Stimulated activated CD8-positive, alpha-beta memory T cell treated with anti-CD3 and anti-CD28 coated beads, Interleukin-4, amount 100 ng/mL, for 1 hour (primary cell): ENCODE measurements around the gene ENO1.
"Not testable (repeated sequence)": the region's sequence is repeated elsewhere in the genome, so short reads cannot be mapped to it uniquely, and the experiment has no call there.

Experiments
- DNase-seq, 2 donors: peaks; one replicate each; pipeline ENCODE4 v3.0.0-alpha.2; 2020; ENCODE audit warnings: low read depth in 2 of 2, low spot score in 1 of 2

The ENO1 gene

DNA sequence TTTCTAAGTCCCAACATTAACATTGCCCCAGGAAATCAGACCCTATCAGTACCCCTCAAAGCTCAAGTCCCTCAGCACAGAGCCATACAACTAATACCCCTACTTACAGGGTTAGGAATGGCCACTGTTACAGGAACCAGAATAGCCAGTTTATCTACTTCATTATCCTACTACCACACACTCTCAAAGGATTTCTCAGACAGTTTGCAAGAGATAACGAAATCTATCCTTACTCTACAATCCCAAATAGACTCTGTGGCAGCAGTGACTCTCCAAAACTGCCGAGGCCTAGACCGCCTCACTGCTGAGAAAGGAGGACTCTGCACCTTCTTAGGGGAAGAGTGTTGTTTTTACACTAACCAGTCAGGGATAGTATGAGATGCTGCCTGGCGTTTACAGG is 19.0 kb upstream of the ENO1 start:
- not testable (repeated sequence) for DNase-seq

DNA sequence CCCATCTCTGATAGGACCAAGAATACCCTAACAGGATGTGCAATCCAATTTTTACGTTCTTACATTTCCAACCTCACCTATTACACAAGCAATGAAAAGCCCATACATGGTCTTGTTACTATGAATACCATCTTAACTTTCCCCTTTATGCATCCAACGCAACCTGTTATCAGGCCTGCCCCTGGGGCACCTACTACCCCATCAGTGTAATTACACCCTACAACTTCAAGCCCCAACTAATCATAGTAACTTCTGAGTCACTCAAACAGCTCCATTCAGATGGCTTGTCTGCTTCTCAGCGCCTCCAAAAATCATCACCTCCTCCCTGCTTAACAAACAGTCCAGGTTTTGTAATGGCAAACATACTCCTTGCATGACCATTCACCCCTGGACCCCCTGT is 18.3 kb upstream of the ENO1 start:
- DNase-seq, result not testable (repeated sequence)

DNA sequence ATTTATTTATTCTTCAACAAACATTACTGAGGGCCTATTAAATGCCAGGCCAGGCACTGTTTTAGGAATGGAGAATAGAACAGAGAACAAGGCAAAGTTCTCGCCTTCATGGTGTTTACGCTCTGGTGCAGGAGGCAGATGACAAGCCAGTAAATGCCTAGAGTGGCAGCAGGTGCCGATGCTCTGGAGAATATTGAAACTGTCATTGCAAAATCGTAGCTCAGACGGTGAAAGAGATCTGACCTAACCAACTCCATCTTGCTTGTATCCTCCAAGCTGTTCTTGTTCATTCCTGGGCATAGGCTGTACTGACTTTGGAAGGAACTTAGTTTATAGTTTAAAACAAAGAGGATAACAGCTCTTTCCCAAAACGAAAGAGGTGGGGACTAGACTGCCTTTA is 13.5 kb upstream of the ENO1 start:
- no peak for DNase-seq

DNA sequence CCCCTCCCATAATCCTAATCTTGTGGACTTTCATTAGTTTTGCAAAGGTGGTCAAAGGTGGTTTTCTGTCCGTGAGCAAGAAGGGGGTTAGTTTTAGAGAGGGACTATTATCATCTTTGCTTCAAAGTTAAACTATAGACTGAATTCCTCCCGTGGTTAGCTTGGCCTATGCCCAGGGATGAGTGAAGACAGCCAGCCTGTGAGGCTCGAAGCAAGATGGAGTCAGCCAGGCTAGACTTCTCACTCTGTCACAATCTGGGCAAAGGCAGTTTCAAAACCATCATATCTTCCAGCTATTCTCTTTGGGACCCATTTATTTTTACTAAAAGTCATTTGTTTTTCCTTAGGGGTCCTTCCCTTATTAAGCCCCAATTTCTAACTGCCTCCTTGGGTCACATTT is 12.9 kb upstream of the ENO1 start:
- no peak for DNase-seq

DNA sequence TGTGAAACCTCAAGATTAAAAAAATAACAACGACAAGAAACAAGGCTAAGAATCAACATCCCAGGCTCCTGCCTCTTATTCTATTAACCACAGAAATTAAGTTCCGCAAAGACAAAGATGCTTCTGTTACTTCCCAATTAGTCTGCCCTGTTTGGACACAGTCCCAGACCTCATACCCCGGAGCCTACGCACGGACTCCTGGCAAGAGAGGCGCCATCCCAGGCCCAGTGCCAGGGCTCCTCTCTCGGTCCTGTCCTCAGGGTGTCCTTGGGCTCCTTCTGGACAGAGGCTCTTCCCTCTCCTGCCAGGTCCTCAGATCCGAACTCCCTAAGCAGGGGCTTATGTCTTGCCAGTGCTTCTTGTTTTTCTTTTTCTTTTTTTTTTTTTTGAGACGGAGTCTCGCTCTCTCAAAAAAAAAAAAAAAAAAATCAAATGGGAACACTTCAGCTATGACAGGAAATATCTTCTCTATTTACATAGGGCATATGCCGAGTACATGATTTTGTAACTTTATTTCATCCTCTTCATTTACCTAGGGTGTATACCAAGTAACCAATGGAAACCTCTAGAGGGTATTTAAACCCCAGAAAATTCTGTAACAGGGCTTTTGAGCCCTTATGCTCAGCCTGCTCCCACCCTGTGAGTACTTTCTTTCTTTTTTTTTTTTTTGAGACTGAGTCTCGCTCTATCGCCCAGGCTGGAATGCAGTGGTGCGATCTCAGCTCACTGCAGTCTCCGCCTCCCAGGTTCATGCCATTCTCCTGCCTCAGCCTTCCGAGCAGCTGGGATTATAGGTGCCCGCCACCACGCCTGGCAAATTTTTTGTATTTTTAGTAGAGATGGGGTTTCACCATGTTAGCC is 11.7 kb upstream of the ENO1 start:
- DNase-seq, result no peak

DNA sequence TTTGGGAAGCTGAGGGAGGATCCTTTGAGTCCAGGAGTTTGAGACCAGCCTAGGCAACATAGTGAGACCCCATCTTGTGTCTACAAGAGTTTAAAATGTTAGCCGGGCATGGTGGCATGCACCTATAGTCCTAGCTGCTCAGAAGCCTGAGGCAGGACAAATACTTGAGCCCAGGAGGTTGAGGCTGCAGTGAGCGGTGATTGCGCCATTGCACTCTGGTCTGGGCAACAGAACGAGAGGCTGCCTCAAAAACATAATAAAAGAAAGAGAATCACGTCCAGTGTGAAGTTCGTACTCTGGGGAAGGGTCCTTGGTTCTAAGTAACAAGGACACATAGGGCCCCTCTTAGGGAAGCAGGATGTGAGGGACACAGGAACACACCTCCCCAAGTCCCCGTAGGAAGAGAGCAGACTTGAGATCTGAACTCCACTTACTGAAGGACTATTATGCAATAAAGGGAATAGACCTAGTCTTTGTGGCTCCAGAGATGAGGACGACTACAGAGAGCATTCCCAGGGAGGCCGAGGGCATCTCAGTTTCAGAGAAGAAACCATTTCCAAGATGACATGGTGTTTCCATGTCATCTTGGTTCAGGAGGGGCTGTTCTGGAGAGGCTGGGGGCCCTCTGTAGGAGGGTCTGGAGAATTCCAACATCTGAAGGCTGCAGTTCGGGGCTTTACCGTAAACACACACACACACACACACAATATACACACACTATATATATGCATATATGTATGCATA is 10.8 kb upstream of the ENO1 start:
- DNase-seq, result no peak

DNA sequence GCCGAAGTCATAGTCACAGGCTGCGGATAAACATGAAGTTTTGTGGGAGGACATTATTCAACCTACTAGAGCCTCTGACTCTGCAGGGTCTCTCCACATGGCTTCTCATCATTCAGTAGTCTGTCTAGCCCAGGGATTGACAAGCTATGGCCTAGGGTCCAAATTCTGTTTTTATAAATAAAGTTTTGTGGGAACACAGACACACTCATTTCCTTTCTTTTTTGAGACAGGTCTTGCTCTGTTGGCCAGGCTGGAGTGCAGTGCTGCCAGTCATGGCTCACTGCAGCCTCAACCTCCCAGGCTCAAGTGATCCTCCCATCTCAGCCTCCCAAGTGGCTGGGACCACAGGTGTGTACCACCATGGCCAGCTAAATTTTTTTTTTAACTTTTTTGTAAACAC is 8.1 kb upstream of the ENO1 start:
- no peak for DNase-seq

DNA sequence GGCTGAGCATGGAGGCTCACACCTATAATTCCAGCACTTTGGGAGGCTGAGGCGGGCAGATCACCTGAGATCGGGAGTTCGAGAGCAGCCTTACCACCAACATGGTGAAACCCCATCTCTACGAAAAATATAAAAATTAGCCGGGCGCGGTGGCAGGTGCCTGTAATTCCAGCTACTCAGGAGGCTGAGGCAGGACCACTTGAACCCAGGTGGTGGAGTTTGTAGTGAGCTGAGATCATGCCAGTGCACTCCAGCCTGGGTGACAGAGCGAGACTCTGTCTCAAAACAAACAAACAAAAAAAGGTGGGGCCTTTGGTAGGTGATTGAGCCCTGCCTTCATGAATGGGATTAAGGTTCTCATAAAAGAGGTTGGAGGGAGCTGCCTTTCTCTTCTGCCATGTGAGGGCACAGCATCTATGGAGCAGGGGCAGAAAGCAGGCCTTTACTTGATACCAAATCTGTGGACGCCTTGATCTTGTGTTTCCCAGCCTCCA is 7.6 kb upstream of the ENO1 start:
- DNase-seq, result not testable (repeated sequence)

DNA sequence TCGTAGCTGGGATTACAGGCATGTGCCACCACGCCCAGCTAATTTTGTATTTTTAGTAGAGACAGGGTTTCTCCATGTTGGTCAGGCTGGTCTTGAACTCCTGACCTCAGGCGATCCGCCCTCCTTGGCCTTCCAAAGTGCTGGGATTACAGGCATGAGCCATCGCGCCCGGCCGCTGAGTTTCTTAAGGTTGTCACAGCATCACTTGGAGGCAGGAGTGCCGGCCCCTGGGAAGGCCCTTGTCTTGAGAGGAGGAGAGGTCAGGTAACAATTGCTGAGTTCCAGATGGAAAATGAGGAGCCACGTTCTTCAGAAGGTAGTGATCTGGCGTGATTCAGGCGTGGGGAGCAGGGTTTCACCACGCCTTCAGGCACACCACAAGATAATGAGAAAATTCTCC is 5.6 kb upstream of the ENO1 start:
- DNase-seq, result not testable (repeated sequence)

DNA sequence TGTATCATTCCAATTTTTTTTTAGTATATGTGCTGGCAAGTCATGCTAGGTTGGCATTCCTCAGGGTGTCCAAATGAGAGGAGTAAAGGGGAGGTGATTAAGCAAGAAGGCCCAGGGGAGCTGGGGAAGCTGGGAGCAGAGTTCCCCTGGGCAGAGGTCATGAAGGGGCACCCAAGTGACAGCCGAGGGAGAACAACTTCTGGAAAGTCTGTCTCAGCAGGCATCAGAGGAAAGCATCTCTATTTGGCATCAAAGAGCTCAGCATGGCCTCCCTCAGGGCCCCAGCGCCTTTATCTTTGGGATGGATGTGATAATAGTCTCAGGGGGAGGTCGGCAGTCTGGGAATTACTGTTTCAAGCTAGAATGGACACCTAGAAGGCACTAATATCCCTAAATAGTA is 5.0 kb upstream of the ENO1 start:
- no peak for DNase-seq

DNA sequence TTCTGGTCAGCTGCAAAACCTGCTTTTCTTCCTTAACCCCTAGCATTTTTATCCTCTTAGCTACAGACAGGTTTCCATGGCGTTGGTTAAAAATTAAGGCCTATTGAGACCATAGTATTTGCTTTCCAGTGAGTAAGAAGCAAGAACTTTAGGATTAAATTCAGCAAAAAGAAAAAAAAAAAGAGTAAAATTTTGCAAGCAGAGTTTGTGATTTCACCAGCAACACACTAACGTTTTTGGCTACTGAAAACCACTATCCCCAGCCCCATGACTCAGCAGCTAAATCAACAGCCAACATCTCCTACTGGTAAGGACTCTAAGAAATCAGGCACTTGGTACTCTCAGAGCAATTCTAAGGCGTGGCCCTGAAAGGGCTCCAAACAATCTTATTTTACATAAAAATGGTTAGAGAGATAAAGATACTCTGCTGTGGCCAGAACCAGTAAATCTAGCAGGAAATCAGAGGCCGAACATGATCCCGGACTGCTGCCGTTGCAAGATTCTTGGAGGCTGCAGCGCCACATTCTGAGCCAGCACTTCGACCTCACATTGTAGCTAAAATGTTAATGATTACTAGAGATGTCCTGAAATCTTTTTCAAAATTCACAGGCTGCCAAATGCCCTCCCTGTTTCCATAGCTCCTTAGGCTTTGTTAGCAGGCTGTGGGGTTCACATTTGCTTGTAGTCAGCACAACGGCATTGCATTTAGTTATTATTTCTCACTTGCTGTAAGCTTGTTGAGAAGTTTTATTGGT is 1.6 kb upstream of the ENO1 start:
- DNase-seq, result no peak

DNA sequence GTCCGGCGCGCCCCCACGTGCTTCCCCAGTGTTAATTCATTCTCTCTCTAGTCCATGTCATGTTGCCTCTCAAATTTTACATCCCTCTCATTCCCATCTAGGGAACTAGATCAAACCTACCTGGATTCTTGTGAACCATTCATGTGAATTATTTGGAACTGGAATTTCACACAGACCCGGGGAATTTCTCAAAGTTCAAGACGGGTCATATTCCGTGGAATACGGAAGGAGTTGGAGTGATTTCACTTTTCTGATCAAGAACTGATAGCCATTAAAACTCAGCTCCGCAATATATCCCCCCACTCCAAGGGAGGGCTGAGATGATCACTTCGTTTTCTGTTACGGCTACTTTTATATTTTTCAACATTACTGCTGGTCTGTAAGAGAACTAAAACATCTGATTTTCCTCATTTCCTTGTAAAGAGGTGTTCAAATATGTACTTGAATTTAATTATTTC is 1.0 kb upstream of the ENO1 start:
- DNase-seq, result no peak

DNA sequence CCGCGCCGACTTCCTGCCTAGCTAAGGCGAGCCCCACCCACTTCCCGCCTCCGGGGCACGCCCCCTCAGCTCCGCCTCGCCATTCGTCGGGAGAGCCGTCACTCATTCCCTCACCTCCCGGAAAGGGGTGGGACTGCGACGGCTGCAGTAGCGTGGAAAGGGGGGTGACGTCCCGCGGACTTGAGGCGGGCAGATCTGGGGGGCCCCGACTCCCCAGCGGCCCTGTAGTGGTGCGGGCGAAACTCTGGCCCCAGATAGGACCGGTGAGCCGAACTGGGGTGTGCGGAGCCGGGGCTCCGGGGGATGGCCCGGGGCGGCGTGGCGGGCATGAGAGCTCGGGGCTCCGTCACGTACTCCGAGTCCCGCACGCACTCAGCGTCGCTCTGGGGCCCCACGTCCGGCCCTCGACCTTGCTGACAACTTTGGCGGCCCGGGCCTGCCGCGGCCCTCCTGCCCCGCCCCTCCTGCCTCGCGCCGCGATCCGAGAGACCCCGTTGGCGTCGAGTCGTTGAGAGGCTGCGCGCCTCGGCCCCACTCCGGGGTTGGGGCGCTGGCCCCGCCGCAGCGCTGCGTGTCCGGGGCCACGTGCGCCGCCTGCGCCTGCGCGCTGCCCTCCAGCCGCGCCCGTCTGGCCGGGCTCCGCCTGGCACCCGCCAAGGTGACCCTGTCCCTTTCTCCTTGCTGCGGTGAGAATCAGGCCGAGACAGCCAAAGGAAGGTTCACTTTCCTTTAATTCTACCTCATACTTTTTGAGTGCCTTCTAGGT is 395 bp upstream of the ENO1 start:
- DNase-seq, result peak; percentile 99

DNA sequence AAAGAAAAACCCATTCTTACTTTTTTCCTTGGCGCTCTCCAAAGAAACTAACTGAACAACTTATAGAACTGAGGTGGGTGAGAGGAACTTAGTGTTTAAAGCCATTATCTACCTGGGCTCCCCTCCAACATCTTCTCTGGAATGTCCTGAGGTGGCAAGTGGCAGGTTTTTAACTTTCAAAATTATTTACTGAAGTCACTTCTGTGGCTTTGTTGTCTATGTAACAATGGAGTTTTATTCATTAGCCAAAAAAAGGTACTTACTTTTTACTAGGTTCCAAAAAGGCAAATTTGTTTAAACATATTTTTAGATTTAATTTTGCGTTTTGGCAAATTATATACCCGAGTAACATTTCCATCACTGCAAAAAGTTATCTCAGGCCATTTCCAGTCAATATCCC is 2.4 kb downstream of the ENO1 start:
- DNase-seq, result no peak

DNA sequence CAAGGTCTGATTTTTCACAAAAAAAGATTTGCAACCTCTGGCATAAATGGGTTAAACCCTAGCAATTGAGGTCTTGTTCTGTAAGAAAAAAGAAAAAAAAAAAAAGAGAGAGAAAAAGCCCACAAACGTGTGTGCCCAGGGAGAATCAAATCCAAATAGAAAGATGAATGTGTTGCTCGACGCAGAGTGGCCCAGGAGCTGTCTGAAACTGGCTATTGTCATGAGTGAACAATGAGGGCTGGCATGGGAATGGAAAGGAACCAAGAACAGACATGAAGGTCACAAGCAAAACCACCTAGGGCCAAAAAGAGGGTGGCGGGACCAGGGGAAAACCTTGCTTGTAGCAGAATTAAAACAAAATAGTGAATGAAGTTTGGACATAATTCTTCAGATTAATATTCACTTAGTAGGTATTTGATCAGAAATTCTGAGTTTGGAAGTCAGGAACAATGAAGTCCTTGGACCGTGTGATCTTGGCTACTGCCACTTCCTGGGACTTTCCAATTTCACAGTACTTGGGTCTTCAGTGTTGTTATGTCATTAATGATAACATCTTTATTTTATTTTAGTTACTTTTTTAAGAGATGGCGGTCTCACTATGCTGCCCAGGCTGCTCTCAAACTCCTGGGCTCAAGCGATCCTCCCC is 3.1 kb downstream of the ENO1 start:
- no peak for DNase-seq

DNA sequence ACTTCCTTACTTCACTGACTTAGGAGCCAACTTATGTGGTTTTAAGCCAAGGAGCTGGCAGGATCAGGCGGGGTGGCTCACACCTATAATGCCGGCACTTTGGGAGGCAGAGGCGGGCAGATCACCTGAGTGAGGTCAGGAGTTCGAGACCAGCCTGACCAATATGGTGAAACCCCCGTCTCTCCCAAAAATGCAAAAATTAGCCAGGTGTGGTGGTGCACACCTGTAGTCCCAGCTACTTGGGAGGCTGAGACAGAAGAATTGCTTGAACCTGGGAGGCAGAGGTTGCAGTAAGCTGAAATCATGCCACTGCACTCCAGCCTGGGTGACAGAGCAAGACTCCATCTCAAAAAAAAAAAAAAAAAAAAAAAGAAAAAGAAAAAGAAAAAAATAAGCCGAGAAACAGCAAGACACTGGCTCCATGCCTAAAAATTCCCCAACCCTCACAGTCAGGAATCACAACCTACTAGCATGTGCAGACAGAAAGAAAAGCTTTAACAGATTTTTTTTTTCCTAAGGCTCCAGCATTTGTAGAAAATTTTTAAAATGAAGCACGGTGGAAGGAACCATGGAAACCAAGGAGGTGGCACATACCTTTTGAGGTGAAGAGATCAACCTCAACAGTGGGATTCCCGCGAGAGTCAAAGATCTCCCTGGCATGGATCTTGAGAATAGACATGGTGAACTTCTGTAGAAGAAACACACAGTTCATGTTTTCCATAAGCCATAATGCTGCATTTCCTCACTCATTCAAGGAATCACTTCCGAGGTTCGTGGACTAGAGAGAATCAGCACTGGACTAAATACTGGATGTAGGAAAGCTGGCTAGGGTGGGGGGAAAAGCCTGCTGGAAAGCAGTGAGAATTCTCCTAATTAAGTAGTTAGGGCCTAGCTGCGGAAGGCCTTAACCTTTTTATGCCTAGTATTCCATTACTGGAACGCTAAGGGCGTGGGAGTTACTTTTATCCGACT is 4.0 kb downstream of the ENO1 start:
- no peak for DNase-seq

DNA sequence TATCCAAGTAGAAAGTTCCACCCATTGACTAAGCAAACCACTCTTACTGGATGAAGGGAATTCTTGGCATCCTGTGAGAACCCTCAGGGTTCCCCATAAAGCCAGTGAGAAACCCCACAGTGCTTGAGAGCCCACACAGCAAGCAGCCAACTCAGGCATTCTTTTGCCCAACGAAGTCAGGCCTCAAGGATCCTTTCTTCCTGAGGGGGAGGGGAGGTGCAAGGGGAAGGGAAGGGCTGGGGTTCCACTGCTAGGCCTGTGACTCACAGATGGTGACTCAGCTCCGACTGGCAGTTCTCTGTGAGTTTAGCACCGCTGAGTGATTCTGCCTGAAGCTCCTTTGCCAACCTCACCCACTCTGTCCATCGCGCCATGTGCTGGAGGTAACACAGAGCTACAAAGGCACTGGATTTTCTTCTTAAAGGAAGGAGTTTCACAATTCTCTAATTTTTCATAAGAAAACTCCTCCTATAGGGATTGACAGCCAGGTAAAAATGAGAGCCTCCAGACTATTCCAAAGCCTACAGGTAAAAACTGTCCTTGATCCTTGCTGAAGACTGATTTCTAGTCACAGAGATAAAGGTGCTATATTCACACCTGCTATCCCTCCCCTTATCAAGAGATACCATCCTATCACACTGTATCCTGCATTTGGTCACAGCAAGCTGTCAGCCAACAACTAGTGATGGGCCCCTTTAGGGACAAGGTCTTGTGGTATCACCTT is 4.8 kb downstream of the ENO1 start:
- DNase-seq, result peak; percentile 36 to 64

DNA sequence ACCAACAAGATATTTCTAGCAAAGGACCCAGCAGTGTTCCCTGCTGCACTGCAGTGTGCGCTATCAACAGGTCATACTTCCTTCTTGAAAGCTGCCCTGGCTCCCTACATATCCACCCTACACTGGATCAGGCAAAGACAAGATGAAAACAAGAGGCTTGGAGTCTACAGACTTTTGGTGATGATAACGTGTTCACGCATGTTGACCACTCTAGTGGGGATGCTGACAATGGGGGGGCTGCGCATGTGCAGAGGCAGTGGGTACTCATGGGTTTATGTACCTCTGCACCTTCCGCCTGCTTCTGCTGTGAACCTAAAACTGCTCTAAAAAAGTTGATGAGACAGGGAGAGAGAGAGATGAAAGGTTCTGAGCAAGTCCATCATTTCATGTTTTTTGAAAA is 5.5 kb downstream of the ENO1 start:
- no peak for DNase-seq
